H1 (cell line): ENCODE data around the gene SHPK. TPM values are rescaled to one million over a fixed set of nuclear protein-coding genes. Genes with fewer than 3 reads are reported as not detected.

ENCODE experiments used
- CTCF ChIA-PET: fragments of 300-600 bp; sonication (Branson Sonifier 250); formaldehyde crosslinking; loops from one replicate; lab custom pipeline; 2021; ENCODE audit not compliant: partially characterized antibody; lab: Charles Lee
- POLR2A ChIA-PET: fragments of 300-600 bp; sonication (Branson Sonifier 250); formaldehyde crosslinking; loops from one replicate; lab custom pipeline; 2021; ENCODE audit warnings: inconsistent platforms; ENCODE audit not compliant: partially characterized antibody; lab: Charles Lee
- DNase-seq, 2 experiments: peaks; one replicate each; pipeline versions ENCODE4 v3.0.0 to v3.0.0-alpha.2; 2010 to 2022; ENCODE audit warnings: low spot score in 2 of 2, low read depth in 1 of 2, mixed read lengths in 1 of 2
- FAIRE-seq: peaks from 2 replicates; lab custom pipeline; 2011; peaks lifted over from hg19 to GRCh38; lab: Jason Lieb, UNC
- H2AFZ ChIP-seq: 2 replicates; pipeline ENCODE4 v1.8.1; 2012; ENCODE audit warnings: low read length, inconsistent platforms
- H2AK5ac ChIP-seq: 2 replicates; pipeline ENCODE4 v1.6.1; 2013; ENCODE audit warnings: low read depth, low read length
- H2BK120ac ChIP-seq: replicated peaks from 2 replicates; pipeline ENCODE3; 2013; ENCODE audit warnings: low read depth, low read length, inconsistent platforms
- H2BK12ac ChIP-seq: 2 replicates; pipeline ENCODE4 v1.6.1; 2013; ENCODE audit warnings: low read depth, low read length
- H2BK15ac ChIP-seq: 2 replicates; pipeline ENCODE4 v1.6.1; 2013; ENCODE audit warnings: low read length
- H2BK20ac ChIP-seq: 2 replicates; pipeline ENCODE4 v1.6.1; 2013; ENCODE audit warnings: low read length
- H2BK5ac ChIP-seq: 2 replicates; pipeline ENCODE4 v1.6.1; 2013; ENCODE audit warnings: low read depth, low read length
- H3K14ac ChIP-seq: 2 replicates; pipeline ENCODE4 v1.6.1; 2013; ENCODE audit warnings: inconsistent platforms; ENCODE audit not compliant: insufficient read length
- H3K18ac ChIP-seq: 2 replicates; pipeline ENCODE4 v1.6.1; 2013; ENCODE audit warnings: low read length; ENCODE audit errors: extremely low read depth
- H3K23ac ChIP-seq: 2 replicates; pipeline ENCODE4 v1.6.1; 2013; ENCODE audit warnings: inconsistent platforms; ENCODE audit not compliant: insufficient read length
- H3K23me2 ChIP-seq: 2 replicates; pipeline ENCODE4 v1.6.1; 2013; ENCODE audit warnings: low read depth, low read length
- H3K27ac ChIP-seq: 2 replicates; pipeline ENCODE4 v1.6.1; 2011; ENCODE audit warnings: low read depth, low read length, inconsistent platforms
- H3K27me3 ChIP-seq, 4 experiments: replicated peaks in 1 of 4; 1 replicate in 1 of 4; 2 replicates in 3 of 4; pipeline versions ENCODE4 v1.6.1 to v1.8.1; 2011 to 2013; ENCODE audit warnings: low read length in 3 of 4, mild to moderate bottlenecking in 3 of 4, inconsistent platforms in 2 of 4, mixed read lengths in 2 of 4, moderate library complexity in 1 of 4; ENCODE audit not compliant: control insufficient read depth in 3 of 4, insufficient read depth in 3 of 4; ENCODE audit errors: extremely low read depth in 1 of 4
- H3K36me3 ChIP-seq, 4 experiments: 2 replicates each; pipeline versions ENCODE4 v1.6.1 to v1.8.1; 2011 to 2013; ENCODE audit warnings: mild to moderate bottlenecking in 4 of 4, low read length in 3 of 4, moderate library complexity in 2 of 4, control low read depth in 1 of 4, inconsistent platforms in 1 of 4; ENCODE audit not compliant: insufficient read depth in 4 of 4, control insufficient read depth in 2 of 4
- H3K4ac ChIP-seq: replicated peaks from 2 replicates; pipeline ENCODE3; 2013; ENCODE audit warnings: low read length, low read depth, mixed read lengths, inconsistent platforms; ENCODE audit not compliant: insufficient read length
- H3K4me1 ChIP-seq, 4 experiments: replicated peaks in 1 of 4; 1 replicate in 1 of 4; 2 replicates in 3 of 4; pipeline versions ENCODE4 v1.6.1 to v1.8.1; 2011 to 2013; ENCODE audit warnings: low read length in 3 of 4, inconsistent platforms in 2 of 4, mixed read lengths in 1 of 4; ENCODE audit not compliant: insufficient read depth in 4 of 4, control insufficient read depth in 3 of 4
- H3K4me2 ChIP-seq, 2 experiments: 2 replicates each; pipeline versions ENCODE4 v1.6.1 to v1.8.1; 2011 to 2013; ENCODE audit warnings: low read depth in 2 of 2, low read length in 2 of 2, control low read depth in 1 of 2, inconsistent platforms in 1 of 2, mild to moderate bottlenecking in 1 of 2; ENCODE audit not compliant: insufficient read depth in 1 of 2
- H3K4me3 ChIP-seq, 4 experiments: fragments of 200-600, 300-600 bp in 1 of 4; sonication (generic), shearing (Covaris generic), sonication (Bioruptor Twin) in 1 of 4; 2 replicates each; pipeline versions ENCODE4 v1.5.1 to v1.8.1; 2011 to 2016; ENCODE audit warnings: low read length in 4 of 4, low read depth in 3 of 4, control low read depth in 2 of 4, inconsistent platforms in 2 of 4, mild to moderate bottlenecking in 2 of 4, mixed read lengths in 1 of 4, moderate library complexity in 1 of 4; ENCODE audit not compliant: insufficient read depth in 2 of 4; ENCODE audit errors: extremely low read depth in 1 of 4
- H3K56ac ChIP-seq: replicated peaks from 2 replicates; pipeline ENCODE3; 2013; ENCODE audit warnings: low read depth, mild to moderate bottlenecking, mixed read lengths, low read length, inconsistent platforms; ENCODE audit not compliant: insufficient read length
- H3K79me1 ChIP-seq: 2 replicates; pipeline ENCODE4 v1.6.1; 2013; ENCODE audit warnings: low read depth, low read length, control low read depth
- H3K79me2 ChIP-seq, 2 experiments: 2 replicates each; pipeline versions ENCODE4 v1.6.1 to v1.8.1; 2012 to 2013; ENCODE audit warnings: low read length in 2 of 2, mild to moderate bottlenecking in 2 of 2, inconsistent platforms in 1 of 2; ENCODE audit not compliant: insufficient read depth in 2 of 2, control insufficient read depth in 1 of 2
- H3K9ac ChIP-seq, 4 experiments: replicated peaks in 1 of 4; 1 replicate in 1 of 4; 2 replicates in 3 of 4; pipeline versions ENCODE4 v1.6.1 to v1.8.1; 2011 to 2013; ENCODE audit warnings: low read depth in 3 of 4, low read length in 3 of 4, control low read depth in 2 of 4, mild to moderate bottlenecking in 2 of 4, moderate library complexity in 2 of 4, inconsistent platforms in 1 of 4; ENCODE audit errors: extremely low read depth in 1 of 4
- H3K9me3 ChIP-seq, 2 experiments: 2 replicates each; pipeline versions ENCODE4 v1.6.1 to v1.8.1; 2012 to 2013; ENCODE audit warnings: mild to moderate bottlenecking in 2 of 2, moderate library complexity in 2 of 2, control low read depth in 1 of 2, inconsistent platforms in 1 of 2, low read depth in 1 of 2, low read length in 1 of 2, mixed read lengths in 1 of 2; ENCODE audit not compliant: insufficient read depth in 2 of 2
- H4K20me1 ChIP-seq, 2 experiments: replicated peaks in 1 of 2; 2 replicates each; pipeline versions ENCODE3 to v1.8.1; 2011 to 2013; ENCODE audit warnings: inconsistent platforms in 2 of 2, low read length in 2 of 2, mild to moderate bottlenecking in 1 of 2; ENCODE audit not compliant: insufficient read depth in 2 of 2, control insufficient read depth in 1 of 2
- H4K5ac ChIP-seq: 2 replicates; pipeline ENCODE4 v1.6.1; 2013; ENCODE audit warnings: low read length, low read depth, mixed read lengths, inconsistent platforms; ENCODE audit not compliant: insufficient read length
- H4K8ac ChIP-seq: 2 replicates; pipeline ENCODE4 v1.8.0; 2013; ENCODE audit warnings: mild to moderate bottlenecking, moderate library complexity, low read length, inconsistent platforms; ENCODE audit not compliant: insufficient read depth; ENCODE audit errors: extremely low read depth
- H4K91ac ChIP-seq: replicated peaks from 2 replicates; pipeline ENCODE3; 2013; ENCODE audit warnings: low read length, mixed read lengths, inconsistent platforms; ENCODE audit not compliant: insufficient read length
- E2F6 ChIP-seq: IDR thresholded peaks from 2 replicates; pipeline ENCODE4 v1.6.1; 2012; ENCODE audit warnings: inconsistent platforms
- EGR1 ChIP-seq: IDR thresholded peaks from 2 replicates; pipeline ENCODE4 v1.6.1; 2011; ENCODE audit warnings: low read depth, low read length, borderline replicate concordance
- GTF2F1 ChIP-seq: IDR thresholded peaks from 2 replicates; pipeline ENCODE4 v1.6.1; 2012; ENCODE audit warnings: low read depth, low read length, improper control_type of control experiment, borderline replicate concordance
- KDM1A ChIP-seq: fragments of 200-600, 300-600 bp; sonication (generic); IDR thresholded peaks from 2 replicates; pipeline ENCODE4 v1.7.1; 2016; ENCODE audit warnings: mild to moderate bottlenecking, low read length, borderline replicate concordance
- KDM4A ChIP-seq: IDR thresholded peaks from one replicate; pipeline ENCODE4 v1.7.1; 2012; ENCODE audit warnings: low read depth, mild to moderate bottlenecking, moderate library complexity, low read length, inconsistent platforms; ENCODE audit not compliant: severe bottlenecking
- POLR2A ChIP-seq, 2 experiments: IDR thresholded peaks; 1 replicate in 1 of 2; 2 replicates in 1 of 2; pipeline ENCODE4 v1.6.1; 2011; ENCODE audit warnings: low read depth in 2 of 2, low read length in 2 of 2, mild to moderate bottlenecking in 2 of 2; ENCODE audit errors: control extremely low read depth in 1 of 2
- RBBP5 ChIP-seq: IDR thresholded peaks from 2 replicates; pipeline ENCODE4 v1.7.1; 2012; ENCODE audit warnings: low read depth, mild to moderate bottlenecking, inconsistent platforms, low read length, moderate library complexity, borderline replicate concordance
- RNF2 ChIP-seq: fragments of 200-900, 300-1000 bp; sonication (generic); IDR thresholded peaks from 2 replicates; pipeline ENCODE4 v1.7.1; 2016; ENCODE audit warnings: borderline replicate concordance, low read depth, mild to moderate bottlenecking, antibody characterized with exemption, low read length; ENCODE audit not compliant: poor library complexity, severe bottlenecking; ENCODE audit errors: missing control alignments
- SRF ChIP-seq: IDR thresholded peaks from 2 replicates; pipeline ENCODE4 v1.6.1; 2011; ENCODE audit warnings: mild to moderate bottlenecking, low read depth, low read length, moderate library complexity
- TBP ChIP-seq: IDR thresholded peaks from 2 replicates; pipeline ENCODE4 v1.6.1; 2011; ENCODE audit warnings: low read depth, low read length, improper control_type of control experiment
- WGBS, 2 experiments: shearing (Covaris generic) in 1 of 2; methylation state at CpG; one replicate each; pipeline versions ENCODE4 v1.1.6 to v1.1.7; 2013 to 2015; ENCODE audit warnings: low lambda C conversion rate in 2 of 2, mixed read lengths in 2 of 2, inconsistent platforms in 1 of 2, low coverage in 1 of 2, missing lambda C conversion rate in 1 of 2; ENCODE audit not compliant: insufficient replicate concordance in 2 of 2, insufficient coverage in 1 of 2, insufficient read length in 1 of 2; ENCODE audit errors: extremely low coverage in 1 of 2, missing lambda C conversion rate in 1 of 2; 5-methylcytosine and 5-hydroxymethylcytosine counted together
- polyA plus RNA-seq, 7 experiments: library from polyadenylated mRNA; depleted of rRNA in 3 of 7; stranded (reverse) in 5 of 7; unstranded in 2 of 7; fragments of >200 nt in 5 of 7; fragments of 200-250 nt in 2 of 7; gene quantifications; 1 replicate in 5 of 7; 2 replicates in 1 of 7; 4 replicates in 1 of 7; pipeline versions ENCODE4 v1.2.1 to v1.2.3, GENCODE V29; 2011 to 2013; ENCODE audit warnings: missing spikeins in 2 of 7, mixed read lengths in 2 of 7
- total RNA-seq: library from RNA; stranded (reverse); fragmentation: NEBNext Ultra II Directional; extraction: Animal tissue kit (Norgen Biotek cat#: 25700); gene quantifications from 2 replicates; pipeline ENCODE4 v1.2.1, GENCODE V29; 2021
- TF ChIP-seq, protein P1 (sequence below), 3 experiments: IDR thresholded peaks; 1 replicate in 2 of 3; 2 replicates in 1 of 3; pipeline versions ENCODE4 v1.5.1 to v1.6.1; 2011; ENCODE audit warnings: low read length in 3 of 3, mild to moderate bottlenecking in 3 of 3, inconsistent platforms in 2 of 3, low read depth in 1 of 3, moderate library complexity in 1 of 3; ENCODE audit not compliant: insufficient read depth in 1 of 3; ENCODE audit errors: control extremely low read depth in 1 of 3

SHPK gene
- total and polyA plus RNA-seq, 2 of the 8 experiments (the other 6 are each of a cell fraction or from before 2014, with no cell fraction given) = 28.6 to 36.7 TPM

- WGBS, 2 experiments = 86% methylated on average over 20 of the region's 20 CpGs; no CpG with 5 or more reads in 1 of the 2 experiments
- no peak overlapping the region for H3K4me3 ChIP-seq
- H3K23me2 ChIP-seq = no peaks in the 10 kb centered on the region
- H3K9ac ChIP-seq = no peak overlapping the region
- H4K20me1 ChIP-seq = peaks cover 0 to 4% of the 10 kb centered on the region in 2 experiments
- peaks cover 0 to 3% (median under 1%) of the 10 kb centered on the region in 4 experiments; a peak in 3 of 7 replicates for H3K4me1 ChIP-seq
- CTCF ChIA-PET = interaction anchor here (0.5 to 2.6 kb wide), 7 partner anchors 10 to 1129 kb away, joined by 3 to 34 read pairs (median 5); partner anchors contain the start of gene NCBP3
- H4K8ac ChIP-seq = no peak overlapping the region
- no peak overlapping the region for H3K27ac ChIP-seq
- DNase-seq = no peak
- no peak for FAIRE-seq
- no peak overlapping the region for H3K18ac ChIP-seq
- no peak overlapping the region for H2BK12ac ChIP-seq
- no peak overlapping the region for H2AK5ac ChIP-seq
- no peak overlapping the region for H3K4ac ChIP-seq
- H3K36me3 ChIP-seq = no peaks in the 10 kb centered on the region
- no peak overlapping the region for H3K56ac ChIP-seq
- no peak overlapping the region for H3K4me2 ChIP-seq
- POLR2A ChIA-PET = no interaction called here
- H4K5ac ChIP-seq = no peak overlapping the region
- H2BK20ac ChIP-seq = no peak overlapping the region
- H2BK15ac ChIP-seq = no peak overlapping the region
- H3K23ac ChIP-seq = no peak overlapping the region
- H2BK5ac ChIP-seq = no peak overlapping the region
- H3K79me2 ChIP-seq = no peaks in the 10 kb centered on the region
- no peaks in the 10 kb centered on the region for H3K27me3 ChIP-seq
- no peaks in the 10 kb centered on the region for H3K79me1 ChIP-seq
- TF ChIP-seq KDM4A (no peak), RBBP5 (no peak), EGR1 (no peak), KDM1A (no peak), E2F6 (no peak), GTF2F1 (no peak), RNF2 (no peak), SRF (no peak), POLR2A (IDR thresholded peaks at IDR 0.05; ENCODE audit: control extremely low read depth in 1 of 2, low read depth in 2 of 2, low read length in 2 of 2) (no peak), TBP (no peak)
- TF ChIP-seq, protein P1, sequence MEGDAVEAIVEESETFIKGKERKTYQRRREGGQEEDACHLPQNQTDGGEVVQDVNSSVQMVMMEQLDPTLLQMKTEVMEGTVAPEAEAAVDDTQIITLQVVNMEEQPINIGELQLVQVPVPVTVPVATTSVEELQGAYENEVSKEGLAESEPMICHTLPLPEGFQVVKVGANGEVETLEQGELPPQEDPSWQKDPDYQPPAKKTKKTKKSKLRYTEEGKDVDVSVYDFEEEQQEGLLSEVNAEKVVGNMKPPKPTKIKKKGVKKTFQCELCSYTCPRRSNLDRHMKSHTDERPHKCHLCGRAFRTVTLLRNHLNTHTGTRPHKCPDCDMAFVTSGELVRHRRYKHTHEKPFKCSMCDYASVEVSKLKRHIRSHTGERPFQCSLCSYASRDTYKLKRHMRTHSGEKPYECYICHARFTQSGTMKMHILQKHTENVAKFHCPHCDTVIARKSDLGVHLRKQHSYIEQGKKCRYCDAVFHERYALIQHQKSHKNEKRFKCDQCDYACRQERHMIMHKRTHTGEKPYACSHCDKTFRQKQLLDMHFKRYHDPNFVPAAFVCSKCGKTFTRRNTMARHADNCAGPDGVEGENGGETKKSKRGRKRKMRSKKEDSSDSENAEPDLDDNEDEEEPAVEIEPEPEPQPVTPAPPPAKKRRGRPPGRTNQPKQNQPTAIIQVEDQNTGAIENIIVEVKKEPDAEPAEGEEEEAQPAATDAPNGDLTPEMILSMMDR (IDR thresholded peaks at IDR 0.05; ENCODE audit: control extremely low read depth in 1 of 3, insufficient read depth in 1 of 3, low read depth in 1 of 3, low read length in 3 of 3) = no peak
- no peak overlapping the region for H2AFZ ChIP-seq
- H2BK120ac ChIP-seq = no peak overlapping the region
- H3K14ac ChIP-seq = no peak overlapping the region
- no peak overlapping the region for H4K91ac ChIP-seq
- no peaks in the 10 kb centered on the region for H3K9me3 ChIP-seq
These were observed 45.5 kb upstream of the SHPK start for GRCh38 chr17:3681565-3681964.
